Esophagus squamous epithelium (tissue), 5 donors: ENCODE data around the gene MYO5A. TPM values are rescaled to one million over a fixed set of nuclear protein-coding genes. Genes with fewer than 3 reads are reported as not detected.
A peak's percentile ranks its signal among the peaks of the same experiment; 100 is the strongest.
"Not testable (repeated sequence)": the region's sequence is repeated elsewhere in the genome, so short reads cannot be mapped to it uniquely, and the experiment has no call there.

Source experiments
- DNase-seq: peaks from one replicate; lab custom pipeline; 2025; lab: John Stamatoyannopoulos, UW
- H3K27ac ChIP-seq, 4 donors: fragments of 200-600 bp; sonication (generic); one replicate each; pipeline ENCODE4 v1.5.1; 2016 to 2019; ENCODE audit warnings: mild to moderate bottlenecking in 1 of 4
- H3K27me3 ChIP-seq, 4 donors: fragments of 200-600 bp; sonication (generic); 1 replicate in 3 of 4; 2 replicates in 1 of 4; pipeline versions ENCODE4 v1.5.1 to v1.6.0; 2017 to 2021; ENCODE audit warnings: antibody characterized with exemption in 1 of 4
- H3K36me3 ChIP-seq, 3 donors: fragments of 200-600 bp; sonication (generic); one replicate each; pipeline ENCODE4 v1.5.1; 2016 to 2019
- H3K4me1 ChIP-seq, 3 donors: fragments of 200-600 bp; sonication (generic); one replicate each; pipeline ENCODE4 v1.5.1; 2017 to 2019
- H3K4me3 ChIP-seq, 4 donors: fragments of 200-600 bp; sonication (generic); 1 replicate in 3 of 4; 2 replicates in 1 of 4; pipeline ENCODE4 v1.5.1; 2016 to 2019; ENCODE audit warnings: mild to moderate bottlenecking in 2 of 4, moderate library complexity in 1 of 4
- H3K9me3 ChIP-seq, 3 donors: fragments of 200-600 bp; sonication (generic); one replicate each; pipeline ENCODE4 v1.5.1; 2016 to 2019
- CTCF ChIP-seq, 6 experiments: fragments of 450-650 bp in 4 of 6; fragments of 200-600 bp in 2 of 6; sonication (generic) in 2 of 6; IDR thresholded peaks; one replicate each; pipeline ENCODE4 v1.5.1; 2016 to 2019; ENCODE audit warnings: antibody characterized with exemption in 6 of 6, mild to moderate bottlenecking in 4 of 6, moderate library complexity in 4 of 6
- POLR2A ChIP-seq, 4 donors: fragments of 450-650 bp; IDR thresholded peaks; one replicate each; pipeline ENCODE4 v1.6.1; 2017; ENCODE audit warnings: antibody characterized with exemption in 4 of 4, mild to moderate bottlenecking in 4 of 4, moderate library complexity in 3 of 4
- WGBS, 2 donors: methylation state at CpG; one replicate each; pipeline ENCODE4 v1.1.5; 2018; 5-methylcytosine and 5-hydroxymethylcytosine counted together
- intact Hi-C: fragments of 100-400 bp; cut with DNase I; formaldehyde crosslinking; loops from one replicate; pipeline ENCODE4 v1.15.0; 2022
- total RNA-seq, 4 donors: library from RNA; depleted of rRNA; stranded (reverse); fragments of >200 nt; gene quantifications; one replicate each; pipeline ENCODE4 v1.1.0, GENCODE V29; 2016
- donor health status: DM: yes; HTN: yes; CAD: no.

MYO5A gene
- total RNA-seq: 10 to 100 TPM; 11.3 to 24.6 (median 22.3) TPM

- H3K4me1 ChIP-seq: peaks cover 0 to 27% (median 18%) of the 10 kb centered on the region in 3 donors
- no peaks in the 10 kb centered on the region for H3K36me3 ChIP-seq
- intact Hi-C loops: no loop called here
- WGBS, 2 donors: no CpG with 5 or more reads among the region's 103 CpGs
- H3K27me3 ChIP-seq: peaks cover 0 to 25% (median 0%) of the 10 kb centered on the region in 4 donors
- peak within 1 kb of the TSS; percentile 52 to 90 (median 83) for H3K4me3 ChIP-seq
- peak; percentile 39 for DNase-seq
- H3K27ac ChIP-seq: peak within 1 kb of the TSS; percentile 66 to 94 (median 86)
- H3K9me3 ChIP-seq: no peaks in the 10 kb centered on the region
- TF ChIP-seq POLR2A (IDR thresholded peaks at IDR 0.05): peak in 2 of 4 donors; percentile 65 to 69
- TF ChIP-seq CTCF (IDR thresholded peaks at IDR 0.05): peak in 3 of 6 experiments; percentile 7 to 40 (median 19)
Measured at GRCh38 chr15:52528564-52529340, at the start of gene MYO5A. MYO5A (minus strand) TSS chr15:52528880; CDS start chr15:52528806, 74 bp downstream.

GRCh38 chr15:52576692-52577091 is 48.0 kb upstream of the MYO5A start:
- Histone ChIP-seq H3K9me3 (no peaks in the 10 kb centered on the region), H3K27me3 (no peaks in the 10 kb centered on the region), H3K4me1 (no peaks in the 10 kb centered on the region), H3K36me3 (peaks cover 0 to 21% (median 0%) of the 10 kb centered on the region in 3 donors), H3K27ac (no peak overlapping the region), H3K4me3 (no peak overlapping the region)
- TF ChIP-seq CTCF (IDR thresholded peaks at IDR 0.05) (no peak), POLR2A (IDR thresholded peaks at IDR 0.05) (no peak)
- intact Hi-C loops: no loop called here
- 90 to 91% methylated on average over 2 of the region's 2 CpGs for WGBS, 2 donors
- no peak for DNase-seq

GRCh38 chr15:52575573-52575972 is 46.9 kb upstream of the MYO5A start:
- H3K9me3 ChIP-seq, DNase-seq, intact Hi-C loops, H3K27me3 ChIP-seq, H3K4me1 ChIP-seq, H3K27ac ChIP-seq, H3K4me3 ChIP-seq: not testable (repeated sequence)
- H3K36me3 ChIP-seq: peaks cover 0 to 17% (median 0%) of the 10 kb centered on the region in 3 donors
- 81 to 84% methylated on average over 4 to 5 of the region's 7 CpGs for WGBS, 2 donors

GRCh38 chr15:52575072-52575471 is 46.4 kb upstream of the MYO5A start:
- Histone ChIP-seq H3K36me3 (peaks cover 0 to 15% (median 0%) of the 10 kb centered on the region in 3 donors), H3K9me3 (no peaks in the 10 kb centered on the region), H3K27ac (no peak overlapping the region), H3K27me3 (no peaks in the 10 kb centered on the region), H3K4me1 (no peaks in the 10 kb centered on the region), H3K4me3 (no peak overlapping the region)
- WGBS, 2 donors: 76 to 84% methylated on average over 2 of the region's 2 CpGs
- no peak for DNase-seq
- no peak for TF ChIP-seq CTCF (IDR thresholded peaks at IDR 0.05)
- TF ChIP-seq POLR2A (IDR thresholded peaks at IDR 0.05): no peak
- intact Hi-C loops: no loop called here

- 85 to 89% methylated on average over 3 of the region's 3 CpGs for WGBS, 2 donors
- H3K36me3 ChIP-seq: peaks cover 0 to 10% (median 0%) of the 10 kb centered on the region in 3 donors
- intact Hi-C loops: not testable (repeated sequence)
Measured at GRCh38 chr15:52574623-52575022, 45.9 kb upstream of the MYO5A start.

More at GRCh38 chr15:52574623-52575022, 45.9 kb upstream of the MYO5A start:
- not testable (repeated sequence) for H3K4me1 ChIP-seq, H3K27me3 ChIP-seq, DNase-seq, H3K9me3 ChIP-seq, H3K27ac ChIP-seq, H3K4me3 ChIP-seq
